ENCODE measurements around the gene KCTD20. TPM values are rescaled to one million over a fixed set of nuclear protein-coding genes. Genes with fewer than 3 reads are reported as not detected.
"Not testable (repeated sequence)": the region's sequence is repeated elsewhere in the genome, so short reads cannot be mapped to it uniquely, and the experiment has no call there.

Gene KCTD20
- 10 to 100 TPM in 3 of 6 donors, 1 to 10 TPM in 3; 8.8 to 21.7 (median 11.0) TPM for total RNA-seq
- 10 to 100 TPM in 1 of 2 donors, 1 to 10 TPM in 1; 9.8 to 10.3 TPM for polyA plus RNA-seq

DNA sequence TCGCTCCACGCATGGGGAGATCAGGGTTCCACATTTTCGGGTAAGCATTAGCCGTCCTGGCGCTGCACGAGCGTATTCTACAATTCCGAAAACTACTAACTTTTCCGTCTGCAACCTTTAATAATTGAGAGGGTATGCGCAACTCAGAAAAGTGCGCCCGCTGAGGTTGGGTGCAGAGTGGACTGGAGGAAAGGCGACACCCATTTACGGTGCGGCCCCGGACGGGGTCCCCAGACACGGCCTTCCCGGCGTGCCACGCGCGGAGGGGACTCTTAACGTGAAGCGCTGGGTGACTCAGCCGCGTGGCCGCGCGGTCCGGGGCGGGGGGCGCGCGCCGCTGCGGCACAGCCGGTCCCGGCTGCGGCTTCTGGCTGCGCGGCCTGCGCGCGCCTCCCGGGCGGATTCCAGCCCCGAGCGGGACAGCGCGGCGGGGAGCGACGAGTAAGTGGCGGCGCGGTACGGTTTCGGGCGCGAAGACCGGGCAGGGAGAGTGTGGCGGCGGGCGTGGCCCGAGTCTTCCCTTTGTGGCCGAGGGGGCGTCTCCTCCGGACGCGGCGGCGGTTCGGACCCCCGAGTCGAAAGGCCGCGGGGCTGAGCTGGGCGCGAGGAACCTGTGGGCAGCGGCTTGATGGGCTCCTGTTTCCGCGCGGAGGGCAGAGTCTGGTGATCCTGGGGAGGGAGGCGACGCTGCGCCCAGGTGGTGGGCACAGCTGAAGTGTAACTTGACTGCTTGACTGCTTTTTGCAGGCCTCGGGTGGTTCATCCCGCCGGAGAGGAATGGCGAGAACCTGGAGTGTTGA, at the start of gene KCTD20, which contains the start of gene PXT1:
Gene KCTD20, plus strand, starts transcription at position 330 of the 800 bp plus-strand sequence. CDS start 27,098 bp downstream, outside the sequence.
Gene PXT1, minus strand, starts transcription at position 184 of the 800 bp plus-strand sequence. CDS start 16,772 bp downstream, outside the sequence.
- ATAC-seq = peak; percentile 87 to 93 (median 92)
- intact Hi-C loops (cut with DNase I) = no loop called here
- Histone ChIP-seq H3K4me3 (peak within 1 kb of the TSS; percentile 75 to 92 (median 84)), H3K4me1 (peaks cover 11 to 31% (median 30%) of the 10 kb centered on the region in 3 donors), H3K9me3 (no peaks in the 10 kb centered on the region), H3K27me3 (no peaks in the 10 kb centered on the region), H3K27ac (peak within 1 kb of the TSS; percentile 93 to 97 (median 96)), H3K36me3 (no peaks in the 10 kb centered on the region)
- DNase-seq = peak; percentile 86 to 94 (median 88)
- FAIRE-seq = no peak
- 1% methylated on average over 88 to 91 of the region's 91 CpGs for WGBS, 2 donors
- TF ChIP-seq, protein P1, sequence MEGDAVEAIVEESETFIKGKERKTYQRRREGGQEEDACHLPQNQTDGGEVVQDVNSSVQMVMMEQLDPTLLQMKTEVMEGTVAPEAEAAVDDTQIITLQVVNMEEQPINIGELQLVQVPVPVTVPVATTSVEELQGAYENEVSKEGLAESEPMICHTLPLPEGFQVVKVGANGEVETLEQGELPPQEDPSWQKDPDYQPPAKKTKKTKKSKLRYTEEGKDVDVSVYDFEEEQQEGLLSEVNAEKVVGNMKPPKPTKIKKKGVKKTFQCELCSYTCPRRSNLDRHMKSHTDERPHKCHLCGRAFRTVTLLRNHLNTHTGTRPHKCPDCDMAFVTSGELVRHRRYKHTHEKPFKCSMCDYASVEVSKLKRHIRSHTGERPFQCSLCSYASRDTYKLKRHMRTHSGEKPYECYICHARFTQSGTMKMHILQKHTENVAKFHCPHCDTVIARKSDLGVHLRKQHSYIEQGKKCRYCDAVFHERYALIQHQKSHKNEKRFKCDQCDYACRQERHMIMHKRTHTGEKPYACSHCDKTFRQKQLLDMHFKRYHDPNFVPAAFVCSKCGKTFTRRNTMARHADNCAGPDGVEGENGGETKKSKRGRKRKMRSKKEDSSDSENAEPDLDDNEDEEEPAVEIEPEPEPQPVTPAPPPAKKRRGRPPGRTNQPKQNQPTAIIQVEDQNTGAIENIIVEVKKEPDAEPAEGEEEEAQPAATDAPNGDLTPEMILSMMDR (IDR thresholded peaks at IDR 0.05) = no peak

DNA sequence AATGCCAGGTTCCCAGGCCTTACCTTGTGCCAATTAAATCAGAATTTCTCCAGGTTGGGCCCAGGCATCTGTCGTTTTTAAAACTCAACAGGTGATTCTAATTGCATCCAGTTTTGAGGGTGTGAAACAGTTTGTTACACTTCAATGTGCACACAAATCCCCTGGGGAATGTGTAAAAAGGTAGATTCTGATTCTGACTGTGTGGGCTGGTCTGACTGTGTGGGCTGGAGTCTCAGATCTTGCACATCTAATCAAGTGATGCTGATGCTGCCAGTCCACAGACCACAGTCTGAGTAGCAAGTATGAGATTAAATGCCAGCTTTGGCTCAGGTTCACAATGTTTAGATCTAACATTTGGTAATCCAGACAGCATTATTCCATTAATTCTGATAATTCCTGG, 42.8 kb upstream of the KCTD20 start:
- no peaks in the 10 kb centered on the region for H3K36me3 ChIP-seq
- no peak for ATAC-seq
- WGBS, 2 donors = 59 to 67% methylated on average over 1 of the region's 1 CpG

DNA sequence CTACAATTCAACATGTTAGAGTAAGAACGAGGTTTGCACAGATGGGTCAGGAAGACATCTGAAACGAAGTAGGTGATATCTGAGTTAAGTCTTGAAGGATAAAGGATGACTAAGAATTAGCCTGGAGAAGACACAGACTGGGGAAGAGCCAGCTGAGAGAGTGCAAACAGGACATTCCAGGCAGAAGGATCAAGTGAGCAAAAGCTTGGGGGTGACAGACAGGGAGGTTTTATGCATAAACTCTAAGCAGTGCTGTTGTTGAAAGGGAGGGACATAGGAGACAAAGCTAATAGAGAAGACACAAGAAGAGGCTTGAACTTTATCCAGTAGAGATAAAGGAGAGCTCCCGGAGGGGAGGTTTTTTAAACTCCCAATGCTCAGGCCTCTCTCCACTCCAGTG, 40.3 kb upstream of the KCTD20 start:
- 75 to 88% methylated on average over 3 of the region's 3 CpGs for WGBS, 2 donors

More for the DNA sequence above, 42.8 kb upstream of the KCTD20 start:
- H3K27me3 ChIP-seq = no peaks in the 10 kb centered on the region
- H3K4me1 ChIP-seq = no peaks in the 10 kb centered on the region
- DNase-seq (no peak), FAIRE-seq (no peak)
- no peak overlapping the region for H3K27ac ChIP-seq
- H3K9me3 ChIP-seq = no peaks in the 10 kb centered on the region
- intact Hi-C loops (cut with DNase I) = no loop called here
- TF ChIP-seq, protein P1 (IDR thresholded peaks at IDR 0.05) = no peak
- H3K4me3 ChIP-seq = no peak overlapping the region

DNA sequence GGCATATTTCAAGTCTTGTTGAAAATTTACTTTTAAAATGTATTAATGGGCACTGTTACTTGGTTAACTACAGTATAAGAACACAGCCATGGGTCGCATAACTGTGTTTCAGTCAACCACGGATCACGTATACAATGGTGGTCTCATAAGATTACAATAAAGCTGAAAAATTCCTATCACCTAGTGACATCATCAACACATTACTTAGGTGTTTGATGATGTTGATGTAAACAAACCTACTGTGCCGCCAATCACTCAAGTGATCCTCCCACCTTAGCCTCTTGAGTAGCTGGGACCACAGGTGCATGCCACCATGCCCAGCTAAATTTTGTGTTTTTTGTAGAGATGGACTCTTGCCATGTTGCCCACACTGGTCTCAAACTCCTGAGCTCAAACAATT, 38.6 kb upstream of the KCTD20 start:
- DNase-seq (no peak), FAIRE-seq (no peak), ATAC-seq (no peak)
- H3K27ac ChIP-seq = no peak overlapping the region
- TF ChIP-seq, protein P1 (IDR thresholded peaks at IDR 0.05) = no peak
- H3K4me3 ChIP-seq = no peak overlapping the region
- WGBS, 2 donors = 83 to 89% methylated on average over 4 of the region's 4 CpGs
- intact Hi-C loops (cut with DNase I) = no loop called here
- no peaks in the 10 kb centered on the region for H3K36me3 ChIP-seq
- no peaks in the 10 kb centered on the region for H3K27me3 ChIP-seq
- no peaks in the 10 kb centered on the region for H3K4me1 ChIP-seq
- H3K9me3 ChIP-seq = no peaks in the 10 kb centered on the region

More for the DNA sequence above, 40.3 kb upstream of the KCTD20 start:
- Histone ChIP-seq H3K27me3 (no peaks in the 10 kb centered on the region), H3K27ac (no peak overlapping the region), H3K4me1 (no peaks in the 10 kb centered on the region), H3K9me3 (no peaks in the 10 kb centered on the region), H3K36me3 (no peaks in the 10 kb centered on the region), H3K4me3 (no peak overlapping the region)
- intact Hi-C loops (cut with DNase I) = no loop called here
- DNase-seq (no peak), ATAC-seq (no peak), FAIRE-seq (no peak)
- TF ChIP-seq, protein P1 (IDR thresholded peaks at IDR 0.05) = no peak

DNA sequence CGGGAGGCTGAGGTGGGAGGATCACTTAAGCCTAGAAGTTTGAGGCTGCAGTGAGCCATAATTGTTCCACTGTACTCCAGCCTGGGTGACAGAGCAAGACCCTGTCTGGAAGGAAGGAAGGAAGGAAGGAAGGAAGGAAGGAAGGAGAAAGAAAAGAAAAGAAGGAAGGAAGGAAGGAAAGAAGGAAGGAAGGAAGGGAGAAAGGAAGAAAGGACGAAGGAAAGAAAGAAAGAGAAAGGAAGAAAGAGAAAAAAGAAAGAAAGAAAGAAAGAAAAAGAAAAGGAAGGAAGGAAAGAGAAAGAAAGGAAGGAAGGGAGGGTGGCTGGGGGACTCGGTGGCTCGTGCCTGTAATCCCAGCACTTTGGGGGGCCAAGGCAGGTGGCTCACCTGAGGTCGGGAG, 33.1 kb upstream of the KCTD20 start:
- H3K27me3 ChIP-seq; H3K27ac ChIP-seq; H3K36me3 ChIP-seq; H3K9me3 ChIP-seq; FAIRE-seq; DNase-seq; intact Hi-C loops (cut with DNase I); H3K4me3 ChIP-seq; ATAC-seq; H3K4me1 ChIP-seq: not testable (repeated sequence)
- WGBS, 2 donors = 70 to 72% methylated on average over 5 of the region's 5 CpGs
